H1 (cell line): ENCODE measurements around the gene MYMX. TPM values are rescaled to one million over a fixed set of nuclear protein-coding genes. Genes with fewer than 3 reads are reported as not detected.
A peak's percentile ranks its signal among the peaks of the same experiment; 100 is the strongest.

Experiments used
- CREB1 ChIP-seq: IDR thresholded peaks from 2 replicates; pipeline ENCODE4 v1.6.1; 2012; ENCODE audit warnings: inconsistent platforms
- GTF2F1 ChIP-seq: IDR thresholded peaks from 2 replicates; pipeline ENCODE4 v1.6.1; 2012; ENCODE audit warnings: low read depth, low read length, improper control_type of control experiment, borderline replicate concordance
- polyA plus RNA-seq, 7 experiments: library from polyadenylated mRNA; depleted of rRNA in 3 of 7; stranded (reverse) in 5 of 7; unstranded in 2 of 7; fragments of >200 nt in 5 of 7; fragments of 200-250 nt in 2 of 7; gene quantifications; 1 replicate in 5 of 7; 2 replicates in 1 of 7; 4 replicates in 1 of 7; pipeline versions ENCODE4 v1.2.1 to v1.2.3, GENCODE V29; 2011 to 2013; ENCODE audit warnings: missing spikeins in 2 of 7, mixed read lengths in 2 of 7
- total RNA-seq: library from RNA; stranded (reverse); fragmentation: NEBNext Ultra II Directional; extraction: Animal tissue kit (Norgen Biotek cat#: 25700); gene quantifications from 2 replicates; pipeline ENCODE4 v1.2.1, GENCODE V29; 2021
- TF ChIP-seq, protein P1 (sequence below): IDR thresholded peaks from 2 replicates; pipeline ENCODE4 v1.6.1; 2011; ENCODE audit warnings: low read depth, mild to moderate bottlenecking, low read length; ENCODE audit not compliant: insufficient read depth

Gene MYMX
- total and polyA plus RNA-seq, 2 of the 8 experiments (the other 6 are each of a cell fraction or from before 2014, with no cell fraction given), result 4.7 to 6.9 TPM

GRCh38 chr6:44224029-44224964, 7.6 kb downstream of the MYMX start (continued):
- TF ChIP-seq, protein P1, sequence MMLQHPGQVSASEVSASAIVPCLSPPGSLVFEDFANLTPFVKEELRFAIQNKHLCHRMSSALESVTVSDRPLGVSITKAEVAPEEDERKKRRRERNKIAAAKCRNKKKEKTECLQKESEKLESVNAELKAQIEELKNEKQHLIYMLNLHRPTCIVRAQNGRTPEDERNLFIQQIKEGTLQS, result no peak
- TF ChIP-seq GTF2F1 (no peak), CREB1 (0 out of 2 replicates have a peak, but pooled peaks have one; percentile 4)
- TF ChIP-seq, all 59 proteins: peak for 5
